CD14-positive monocyte (primary cell): ENCODE data around the gene ZDHHC14. TPM values are rescaled to one million over a fixed set of nuclear protein-coding genes. Genes with fewer than 3 reads are reported as not detected.

Experiments
- DNase-seq, 3 donors: peaks; one replicate each; pipeline ENCODE4 v3.0.0-alpha.2; 2011 to 2022
- H2AFZ ChIP-seq: 2 replicates; pipeline ENCODE4 v1.6.0; 2012; ENCODE audit warnings: mild to moderate bottlenecking, low read depth, low read length, inconsistent platforms; ENCODE audit not compliant: insufficient read depth, poor library complexity, severe bottlenecking
- H3K27ac ChIP-seq, 2 donors: 1 replicate in 1 of 2; 2 replicates in 1 of 2; pipeline ENCODE4 v1.5.1; 2012 to 2013; ENCODE audit warnings: low read length in 2 of 2, control low read depth in 1 of 2, inconsistent platforms in 1 of 2, low read depth in 1 of 2, mild to moderate bottlenecking in 1 of 2
- H3K27me3 ChIP-seq, 2 donors: one replicate each; pipeline versions ENCODE4 v1.6.0 to v1.6.1; 2011 to 2013; ENCODE audit warnings: low read length in 2 of 2; ENCODE audit not compliant: control insufficient read depth in 2 of 2, insufficient read depth in 2 of 2
- H3K36me3 ChIP-seq, 2 donors: replicated peaks in 1 of 2; 1 replicate in 1 of 2; 2 replicates in 1 of 2; pipeline versions ENCODE4 v1.5.1 to v1.6.1; 2012 to 2013; ENCODE audit warnings: low read length in 2 of 2, control low read depth in 1 of 2, inconsistent platforms in 1 of 2, mild to moderate bottlenecking in 1 of 2; ENCODE audit not compliant: insufficient read depth in 2 of 2, control insufficient read depth in 1 of 2
- H3K4me1 ChIP-seq, 2 donors: 1 replicate in 1 of 2; 2 replicates in 1 of 2; pipeline versions ENCODE4 v1.5.1 to v1.6.1; 2012 to 2013; ENCODE audit warnings: low read length in 2 of 2, control low read depth in 1 of 2, inconsistent platforms in 1 of 2, mild to moderate bottlenecking in 1 of 2, moderate library complexity in 1 of 2; ENCODE audit not compliant: insufficient read depth in 2 of 2, control insufficient read depth in 1 of 2
- H3K4me2 ChIP-seq: replicated peaks from 2 replicates; pipeline ENCODE3; 2012; ENCODE audit warnings: low read length, moderate library complexity, mild to moderate bottlenecking; ENCODE audit not compliant: poor library complexity, severe bottlenecking; ENCODE audit errors: extremely low read depth
- H3K4me3 ChIP-seq, 3 experiments: fragments of 200-600 bp in 1 of 3; sonication (generic) in 1 of 3; replicated peaks in 1 of 3; 1 replicate in 2 of 3; 2 replicates in 1 of 3; pipeline ENCODE4 v1.5.1; 2011 to 2013; ENCODE audit warnings: low read length in 3 of 3, mild to moderate bottlenecking in 3 of 3, control low read depth in 2 of 3, low read depth in 2 of 3, inconsistent platforms in 1 of 3, moderate library complexity in 1 of 3
- H3K79me2 ChIP-seq: 2 replicates; pipeline ENCODE4 v1.6.0; 2012; ENCODE audit warnings: mild to moderate bottlenecking, control low read depth, inconsistent platforms, low read length, moderate library complexity; ENCODE audit not compliant: insufficient read depth
- H3K9ac ChIP-seq: 2 replicates; pipeline ENCODE4 v1.6.0; 2017; ENCODE audit warnings: low read length, mild to moderate bottlenecking; ENCODE audit not compliant: insufficient read depth, poor library complexity, severe bottlenecking
- H3K9me3 ChIP-seq, 2 donors: replicated peaks in 1 of 2; 1 replicate in 1 of 2; 2 replicates in 1 of 2; pipeline versions ENCODE4 v1.5.1 to v1.6.1; 2012 to 2013; ENCODE audit warnings: low read length in 2 of 2, control low read depth in 1 of 2; ENCODE audit not compliant: control insufficient read depth in 1 of 2, insufficient read depth in 1 of 2
- H4K20me1 ChIP-seq: 2 replicates; pipeline ENCODE4 v1.6.0; 2012; ENCODE audit warnings: mild to moderate bottlenecking, low read length, control low read depth, moderate library complexity; ENCODE audit not compliant: insufficient read depth
- H3K27ac Mint-ChIP-seq, 7 donors: one replicate each; pipeline ENCODE4 v1.8.0; 2020; ENCODE audit warnings: mild to moderate bottlenecking in 7 of 7, mixed read lengths in 7 of 7, moderate library complexity in 6 of 7, inconsistent platforms in 2 of 7
- H3K27me3 Mint-ChIP-seq, 3 donors: one replicate each; pipeline ENCODE4 v1.8.0; 2021 to 2022; ENCODE audit warnings: low read depth in 3 of 3, mild to moderate bottlenecking in 3 of 3, mixed read lengths in 3 of 3, moderate library complexity in 3 of 3, inconsistent platforms in 1 of 3
- H3K36me3 Mint-ChIP-seq, 2 donors: one replicate each; pipeline ENCODE4 v1.8.0; 2020; ENCODE audit warnings: mixed read lengths in 2 of 2, inconsistent platforms in 1 of 2, mild to moderate bottlenecking in 1 of 2
- H3K4me1 Mint-ChIP-seq: one replicate; pipeline ENCODE4 v1.8.0; 2020; ENCODE audit warnings: mild to moderate bottlenecking, mixed read lengths
- H3K4me3 Mint-ChIP-seq, 2 donors: one replicate each; pipeline ENCODE4 v1.8.0; 2020; ENCODE audit warnings: mild to moderate bottlenecking in 2 of 2, mixed read lengths in 2 of 2, moderate library complexity in 1 of 2
- H3K9me3 Mint-ChIP-seq, 7 donors: one replicate each; pipeline ENCODE4 v1.8.0; 2020 to 2022; ENCODE audit warnings: mixed read lengths in 7 of 7, mild to moderate bottlenecking in 6 of 7, moderate library complexity in 6 of 7, inconsistent platforms in 2 of 7
- CTCF ChIP-seq: fragments of 200-600 bp; IDR thresholded peaks from one replicate; pipeline ENCODE4 v1.8.0; 2022; ENCODE audit warnings: antibody characterized with exemption, mild to moderate bottlenecking
- WGBS: methylation state at CpG from one replicate; pipeline ENCODE4 v1.1.5; 2013; ENCODE audit warnings: missing lambda C conversion rate; ENCODE audit not compliant: insufficient coverage; 5-methylcytosine and 5-hydroxymethylcytosine counted together
- intact Hi-C, 2 donors: fragments of 100-400 bp; cut with micrococcal nuclease; formaldehyde crosslinking; loops; one replicate each; pipeline versions ENCODE4 v1.15.0 to v1.15.1; 2023
- polyA plus RNA-seq, 3 donors: library from polyadenylated mRNA; depleted of rRNA in 1 of 3; unstranded in 2 of 3; stranded (reverse) in 1 of 3; fragments of 300-500 nt in 2 of 3; fragments of >200 nt in 1 of 3; fragmentation: Illumina TruSeq in 2 of 3; gene quantifications; 1 replicate in 2 of 3; 2 replicates in 1 of 3; pipeline ENCODE4 v1.2.3, GENCODE V29; 2012 to 2021

Gene ZDHHC14
- polyA plus RNA-seq, 3 donors: 0.30 to 1.7 (median 0.93) TPM

- no peaks in the 10 kb centered on the region for H4K20me1 ChIP-seq
- Mint-ChIP-seq H3K9me3 (peaks cover 0 to 2% (median 0%) of the 10 kb centered on the region in 7 donors), H3K36me3 (no peaks in the 10 kb centered on the region), H3K27ac (peak overlapping the region in 2 of 7 donors; percentile 15 to 30), H3K4me1 (peaks cover 6% of the 10 kb centered on the region), H3K4me3 (no peak overlapping the region), H3K27me3 (no peaks in the 10 kb centered on the region)
- no peak overlapping the region for H2AFZ ChIP-seq
- intact Hi-C loops: no loop called here
- no peaks in the 10 kb centered on the region for H3K27me3 ChIP-seq
- no peak for TF ChIP-seq CTCF
- H3K9ac ChIP-seq: no peak overlapping the region
- no peak overlapping the region for H3K4me2 ChIP-seq
- H3K4me1 ChIP-seq: peaks cover under 1 to 1% of the 10 kb centered on the region in 2 donors
- no peak overlapping the region for H3K4me3 ChIP-seq
- DNase-seq: no peak
- WGBS: 96% methylated on average over 4 of the region's 9 CpGs
- no peaks in the 10 kb centered on the region for H3K9me3 ChIP-seq
- H3K79me2 ChIP-seq: no peaks in the 10 kb centered on the region
- no peaks in the 10 kb centered on the region for H3K36me3 ChIP-seq
- H3K27ac ChIP-seq: no peak overlapping the region
Measured at GRCh38 chr6:157481189-157481864, 100.3 kb downstream of the ZDHHC14 start.

DNA sequence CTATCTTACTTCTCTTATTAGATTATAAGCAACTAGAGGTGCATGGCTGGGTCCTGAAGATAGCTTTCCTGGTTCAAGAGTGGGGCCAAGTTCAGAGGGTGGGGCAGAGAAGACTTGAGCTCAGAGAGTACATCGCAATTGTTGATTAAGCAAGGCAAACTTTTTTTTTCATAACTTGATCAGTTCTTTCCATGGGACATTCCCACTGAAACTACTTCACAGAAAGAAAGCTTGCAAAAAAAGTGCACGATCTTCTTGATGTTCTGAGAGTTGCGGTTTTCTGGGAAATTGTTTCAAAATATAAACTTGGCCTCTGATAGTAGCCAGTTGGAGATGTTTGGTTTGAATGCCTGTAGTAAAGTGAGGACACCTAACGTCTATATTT lies 100.9 kb downstream of the ZDHHC14 start:
- intact Hi-C loops: no loop called here

More for the DNA sequence above, 100.9 kb downstream of the ZDHHC14 start:
- no peak overlapping the region for H3K4me3 Mint-ChIP-seq
- Histone ChIP-seq H3K36me3 (no peaks in the 10 kb centered on the region), H3K4me1 (peaks cover 5 to 7% of the 10 kb centered on the region in 2 donors), H3K79me2 (no peaks in the 10 kb centered on the region), H3K4me2 (no peak overlapping the region), H3K9ac (no peak overlapping the region), H4K20me1 (no peaks in the 10 kb centered on the region), H3K27ac (no peak overlapping the region), H3K27me3 (no peaks in the 10 kb centered on the region), H3K4me3 (no peak overlapping the region), H2AFZ (no peak overlapping the region), H3K9me3 (no peaks in the 10 kb centered on the region)
- no peak overlapping the region for H3K27ac Mint-ChIP-seq
- TF ChIP-seq CTCF: no peak
- peaks cover 0 to 2% (median 0%) of the 10 kb centered on the region in 7 donors for H3K9me3 Mint-ChIP-seq
- no peaks in the 10 kb centered on the region for H3K27me3 Mint-ChIP-seq
- no peaks in the 10 kb centered on the region for H3K36me3 Mint-ChIP-seq
- H3K4me1 Mint-ChIP-seq: peaks cover 11% of the 10 kb centered on the region
- DNase-seq: no peak
- no CpG with 5 or more reads among the region's 4 CpGs for WGBS
